Measurements from ENCODE around the gene SPATS2L.

DNA sequence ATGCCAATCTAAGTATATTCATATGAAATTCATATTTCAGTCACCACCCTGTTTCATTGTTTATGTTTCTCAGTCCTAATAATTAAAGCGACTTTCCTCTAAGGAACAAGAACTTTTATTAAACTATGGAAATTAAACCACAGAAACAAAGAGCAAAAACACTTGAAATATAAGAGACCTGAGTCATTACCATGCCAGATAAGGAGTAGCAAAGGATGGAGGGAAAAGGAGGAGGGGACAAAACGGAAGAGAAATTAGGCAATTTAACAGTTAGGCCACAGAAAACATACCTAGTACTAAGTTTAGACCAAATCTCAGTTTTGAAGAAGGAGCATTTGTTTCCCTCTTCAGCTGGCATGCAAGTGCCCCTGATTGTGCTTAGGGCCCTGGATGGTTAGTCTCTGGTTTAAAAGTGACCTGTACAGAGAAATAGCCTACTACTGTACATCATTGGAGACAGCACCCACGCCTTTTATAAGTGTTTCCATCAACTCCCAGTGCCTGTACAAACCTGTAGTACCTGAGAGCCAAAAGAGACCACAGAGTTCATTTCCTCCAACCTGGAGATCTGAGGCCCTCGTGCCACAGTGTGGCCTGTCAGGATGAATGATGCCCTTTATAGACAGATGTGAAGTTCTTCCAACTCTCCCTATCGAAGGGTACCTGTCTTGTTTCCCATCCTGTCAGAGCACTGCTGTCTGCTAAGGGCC, 74.5 kb downstream of the SPATS2L start:
- TF ChIP-seq CTCF (IDR thresholded peaks at IDR 0.05) (no peak), POLR2A (IDR thresholded peaks at IDR 0.05) (no peak)

All from prostate gland (tissue), 2 donors.